ENCODE measurements around the gene ARGFX. TPM values are rescaled to one million over a fixed set of nuclear protein-coding genes. Genes with fewer than 3 reads are reported as not detected.

The ARGFX gene
- total and polyA plus RNA-seq, 9 of the 15 experiments (the other 6 are each of a cell fraction or from before 2014, with no cell fraction given), result not detected

GRCh38 chr3:121545574-121546455 is 21.9 kb upstream of the ARGFX start, which contains the start of gene POLQ (continued):
- TF ChIP-seq JUND (IDR thresholded peaks at IDR 0.05; ENCODE audit: borderline replicate concordance, low read depth, low read length), result peak; percentile 9; the same call in 1 of the 2 replicates
- TF ChIP-seq JUND (tag; IDR thresholded peaks at IDR 0.05; ENCODE audit: borderline replicate concordance, low read depth, low read length), result no peak
- TF ChIP-seq NR3C1 (CRISPR knock-in tag; IDR thresholded peaks at IDR 0.05), result no peak
- peak; percentile 52 for TF ChIP-seq TAF9B (IDR thresholded peaks at IDR 0.05; ENCODE audit: partially characterized antibody)
- no peak for TF ChIP-seq RAD21 (CRISPR knock-in tag; conservative IDR thresholded peaks at IDR 0.05 in 1 of 2, IDR thresholded peaks at IDR 0.05 in 1 of 2)
- TF ChIP-seq PBX2 (CRISPR knock-in tag; IDR thresholded peaks at IDR 0.05; ENCODE audit: low read depth), result no peak
- no peak for TF ChIP-seq PBX2 (tag; conservative IDR thresholded peaks at IDR 0.05; ENCODE audit: low read depth)
- TF ChIP-seq ZBTB40 (IDR thresholded peaks at IDR 0.05), result peak; percentile 89
- TF ChIP-seq ZBTB40 (CRISPR knock-in tag; IDR thresholded peaks at IDR 0.05), result no peak
- no peak for TF ChIP-seq ZHX1 (conservative IDR thresholded peaks at IDR 0.05; ENCODE audit: low read length)
- TF ChIP-seq GTF2A2 (tag; IDR thresholded peaks at IDR 0.05), result no peak

Data from K562 (cell line).